ENCODE measurements around the gene FOXL2. TPM values are rescaled to one million over a fixed set of nuclear protein-coding genes. Genes with fewer than 3 reads are reported as not detected.

FOXL2 gene
- total and polyA plus RNA-seq, 9 of the 15 experiments (the other 6 are each of a cell fraction or from before 2014, with no cell fraction given) = 0.27 to 22.1 (median 3.2) TPM

- TF ChIP-seq POU5F1 (IDR thresholded peaks at IDR 0.05; ENCODE audit: borderline replicate concordance, low read depth, low read length, partially characterized antibody) (no peak), TBP (optimal IDR thresholded peaks at IDR 0.05; ENCODE audit: low read depth, low read length) (peak; percentile 52), MTA3 (IDR thresholded peaks at IDR 0.05; ENCODE audit: borderline replicate concordance) (peak; percentile 72; the same call in 1 of the 2 replicates), MECOM (CRISPR knock-in tag; IDR thresholded peaks at IDR 0.05) (no peak), ZKSCAN3 (CRISPR knock-in tag; IDR thresholded peaks at IDR 0.05) (no peak), ZNF561 (CRISPR knock-in tag; conservative IDR thresholded peaks at IDR 0.05) (no peak), KLF16 (IDR thresholded peaks at IDR 0.05) (no peak), ZNF174 (CRISPR knock-in tag; IDR thresholded peaks at IDR 0.05) (no peak), FOXA1 (IDR thresholded peaks at IDR 0.05; ENCODE audit: borderline replicate concordance) (no peak), CAMTA2 (CRISPR knock-in tag; conservative IDR thresholded peaks at IDR 0.05) (no peak), DEAF1 (CRISPR knock-in tag; IDR thresholded peaks at IDR 0.05) (no peak)
- TF ChIP-seq, protein P1, sequence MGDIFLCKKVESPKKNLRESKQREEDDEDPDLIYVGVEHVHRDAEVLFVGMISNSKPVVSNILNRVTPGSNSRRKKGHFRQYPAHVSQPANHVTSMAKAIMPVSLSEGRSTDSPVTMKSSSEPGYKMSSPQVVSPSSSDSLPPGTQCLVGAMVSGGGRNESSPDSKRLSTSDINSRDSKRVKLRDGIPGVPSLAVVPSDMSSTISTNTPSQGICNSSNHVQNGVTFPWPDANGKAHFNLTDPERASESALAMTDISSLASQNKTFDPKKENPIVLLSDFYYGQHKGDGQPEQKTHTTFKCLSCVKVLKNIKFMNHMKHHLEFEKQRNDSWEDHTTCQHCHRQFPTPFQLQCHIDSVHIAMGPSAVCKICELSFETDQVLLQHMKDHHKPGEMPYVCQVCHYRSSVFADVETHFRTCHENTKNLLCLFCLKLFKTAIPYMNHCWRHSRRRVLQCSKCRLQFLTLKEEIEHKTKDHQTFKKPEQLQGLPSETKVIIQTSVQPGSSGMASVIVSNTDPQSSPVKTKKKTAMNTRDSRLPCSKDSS (IDR thresholded peaks at IDR 0.05; ENCODE audit: low read depth, partially characterized antibody) = no peak
- TF ChIP-seq, protein P2, sequence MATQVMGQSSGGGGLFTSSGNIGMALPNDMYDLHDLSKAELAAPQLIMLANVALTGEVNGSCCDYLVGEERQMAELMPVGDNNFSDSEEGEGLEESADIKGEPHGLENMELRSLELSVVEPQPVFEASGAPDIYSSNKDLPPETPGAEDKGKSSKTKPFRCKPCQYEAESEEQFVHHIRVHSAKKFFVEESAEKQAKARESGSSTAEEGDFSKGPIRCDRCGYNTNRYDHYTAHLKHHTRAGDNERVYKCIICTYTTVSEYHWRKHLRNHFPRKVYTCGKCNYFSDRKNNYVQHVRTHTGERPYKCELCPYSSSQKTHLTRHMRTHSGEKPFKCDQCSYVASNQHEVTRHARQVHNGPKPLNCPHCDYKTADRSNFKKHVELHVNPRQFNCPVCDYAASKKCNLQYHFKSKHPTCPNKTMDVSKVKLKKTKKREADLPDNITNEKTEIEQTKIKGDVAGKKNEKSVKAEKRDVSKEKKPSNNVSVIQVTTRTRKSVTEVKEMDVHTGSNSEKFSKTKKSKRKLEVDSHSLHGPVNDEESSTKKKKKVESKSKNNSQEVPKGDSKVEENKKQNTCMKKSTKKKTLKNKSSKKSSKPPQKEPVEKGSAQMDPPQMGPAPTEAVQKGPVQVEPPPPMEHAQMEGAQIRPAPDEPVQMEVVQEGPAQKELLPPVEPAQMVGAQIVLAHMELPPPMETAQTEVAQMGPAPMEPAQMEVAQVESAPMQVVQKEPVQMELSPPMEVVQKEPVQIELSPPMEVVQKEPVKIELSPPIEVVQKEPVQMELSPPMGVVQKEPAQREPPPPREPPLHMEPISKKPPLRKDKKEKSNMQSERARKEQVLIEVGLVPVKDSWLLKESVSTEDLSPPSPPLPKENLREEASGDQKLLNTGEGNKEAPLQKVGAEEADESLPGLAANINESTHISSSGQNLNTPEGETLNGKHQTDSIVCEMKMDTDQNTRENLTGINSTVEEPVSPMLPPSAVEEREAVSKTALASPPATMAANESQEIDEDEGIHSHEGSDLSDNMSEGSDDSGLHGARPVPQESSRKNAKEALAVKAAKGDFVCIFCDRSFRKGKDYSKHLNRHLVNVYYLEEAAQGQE (IDR thresholded peaks at IDR 0.05; ENCODE audit: borderline replicate concordance) = peak; percentile 6; the same call in 1 of the 2 replicates
- TF ChIP-seq, protein P2 (CRISPR knock-in tag; IDR thresholded peaks at IDR 0.05; ENCODE audit: low read depth) = no peak
Observed at GRCh38 chr3:138945709-138946662, 951 bp downstream of the FOXL2 start (continued).
